HepG2 (cell line): ENCODE measurements around the gene DND1. TPM values are rescaled to one million over a fixed set of nuclear protein-coding genes. Genes with fewer than 3 reads are reported as not detected.
A peak's percentile ranks its signal among the peaks of the same experiment; 100 is the strongest.

Experiments used
- AGO2 ChIP-seq: fragments of 200-400 bp; formaldehyde crosslinking; optimal IDR thresholded peaks from 2 replicates; pipeline ENCODE3; 2017; ENCODE audit warnings: mild to moderate bottlenecking, low read depth, low read length, moderate library complexity
- ARID2 ChIP-seq: sonication (generic); formaldehyde crosslinking; IDR thresholded peaks from 2 replicates; pipeline ENCODE4 v1.8.1; 2022; ENCODE audit warnings: mild to moderate bottlenecking, missing genetic modification reagents, borderline replicate concordance
- ARNT2 ChIP-seq: sonication (generic); formaldehyde crosslinking; IDR thresholded peaks from 2 replicates; pipeline ENCODE4 v1.8.0; 2022; ENCODE audit warnings: mild to moderate bottlenecking, low read depth, missing genetic modification reagents, moderate library complexity
- ASH2L ChIP-seq: fragments of 300-600, 200-600 bp; sonication (generic); IDR thresholded peaks from 2 replicates; pipeline ENCODE4 v1.7.0; 2017; ENCODE audit warnings: low read depth, mild to moderate bottlenecking, moderate library complexity, mixed read lengths, low read length; ENCODE audit not compliant: insufficient read length
- CCAR2 ChIP-seq: fragments of 200-400 bp; formaldehyde crosslinking; optimal IDR thresholded peaks from 2 replicates; pipeline ENCODE3; 2018; ENCODE audit warnings: low read depth, mild to moderate bottlenecking, low read length, moderate library complexity
- CSRNP2 ChIP-seq: sonication (generic); formaldehyde crosslinking; conservative IDR thresholded peaks from 2 replicates; pipeline ENCODE4 v1.8.0; 2022; ENCODE audit warnings: low read depth, missing genetic modification reagents
- GMEB1 ChIP-seq: sonication (generic); formaldehyde crosslinking; IDR thresholded peaks from 2 replicates; pipeline ENCODE4 v1.5.1; 2020; ENCODE audit warnings: missing genetic modification reagents, mild to moderate bottlenecking, borderline replicate concordance
- HMG20B ChIP-seq: conservative IDR thresholded peaks from 2 replicates; pipeline ENCODE4 v1.6.1; 2016; ENCODE audit warnings: missing genetic modification reagents, missing compliant biosample characterization
- KMT2A ChIP-seq: sonication (generic); formaldehyde crosslinking; IDR thresholded peaks from 2 replicates; pipeline ENCODE4 v1.4.0; 2020; ENCODE audit warnings: missing genetic modification reagents
- LCORL ChIP-seq, 2 experiments: fragments of 450-650 bp in 1 of 2; sonication (generic) in 1 of 2; formaldehyde crosslinking in 1 of 2; IDR thresholded peaks; 2 replicates each; pipeline versions ENCODE4 v1.5.0 to v1.6.1; 2017 to 2020; ENCODE audit warnings: antibody characterized with exemption in 1 of 2, missing genetic modification reagents in 1 of 2
- MTA1 ChIP-seq: sonication (generic); formaldehyde crosslinking; IDR thresholded peaks from 2 replicates; pipeline ENCODE4 v1.4.0; 2020; ENCODE audit warnings: missing genetic modification reagents, mild to moderate bottlenecking, borderline replicate concordance
- MXD1 ChIP-seq: sonication (generic); formaldehyde crosslinking; IDR thresholded peaks from 2 replicates; pipeline ENCODE4 v1.4.0; 2020; ENCODE audit warnings: mild to moderate bottlenecking, missing genetic modification reagents
- NFKBIZ ChIP-seq: IDR thresholded peaks from 2 replicates; pipeline ENCODE4 v1.6.1; 2018; ENCODE audit warnings: missing genetic modification reagents, missing compliant biosample characterization
- NR0B2 ChIP-seq: sonication (generic); formaldehyde crosslinking; IDR thresholded peaks from 2 replicates; pipeline ENCODE4 v1.4.0; 2020; ENCODE audit warnings: mild to moderate bottlenecking, missing genetic modification reagents
- PCBP2 ChIP-seq: fragments of 200-400 bp; formaldehyde crosslinking; optimal IDR thresholded peaks from 2 replicates; pipeline ENCODE3; 2018; ENCODE audit warnings: low read length, low read depth; ENCODE audit not compliant: poor library complexity, severe bottlenecking
- PRPF4 ChIP-seq: fragments of 200-400 bp; formaldehyde crosslinking; IDR thresholded peaks from 2 replicates; pipeline ENCODE4 v1.6.1; 2016; ENCODE audit warnings: low read length, low read depth; ENCODE audit not compliant: poor library complexity, severe bottlenecking
- PTBP1 ChIP-seq: fragments of 200-400 bp; formaldehyde crosslinking; IDR thresholded peaks from 2 replicates; pipeline ENCODE4 v1.6.1; 2018; ENCODE audit warnings: low read length, low read depth; ENCODE audit not compliant: poor library complexity, severe bottlenecking
- SNAPC5 ChIP-seq: sonication (generic); formaldehyde crosslinking; IDR thresholded peaks from 2 replicates; pipeline ENCODE4 v1.8.1; 2023; ENCODE audit warnings: mild to moderate bottlenecking, missing genetic modification reagents, borderline replicate concordance
- UBTF ChIP-seq: sonication (generic); formaldehyde crosslinking; IDR thresholded peaks from 2 replicates; pipeline ENCODE4 v1.4.0; 2020; ENCODE audit warnings: mild to moderate bottlenecking, missing genetic modification reagents
- ZNF235 ChIP-seq: sonication (generic); formaldehyde crosslinking; IDR thresholded peaks from 2 replicates; pipeline ENCODE4 v1.8.1; 2023; ENCODE audit warnings: mild to moderate bottlenecking, missing genetic modification reagents, borderline replicate concordance
- ZNF282 ChIP-seq: fragments of 450-650 bp; IDR thresholded peaks from 2 replicates; pipeline ENCODE4 v1.6.1; 2018; ENCODE audit not compliant: partially characterized antibody
- polyA plus RNA-seq, 8 experiments: library from polyadenylated mRNA; depleted of rRNA in 3 of 8; stranded (reverse) in 7 of 8; unstranded in 1 of 8; fragments of >200 nt; fragmentation: Illumina TruSeq in 4 of 8; extraction: Trizol in 4 of 8; gene quantifications; 2 replicates each; pipeline versions ENCODE4 v1.2.1 to v1.2.3, GENCODE V29; 2011 to 2016; ENCODE audit warnings: low read depth in 4 of 8, missing spikeins in 1 of 8, mixed read lengths in 1 of 8; ENCODE audit not compliant: insufficient read depth in 1 of 8
- total RNA-seq, 5 experiments: library from RNA; depleted of rRNA; stranded (reverse); fragments of >200 nt; fragmentation: Illumina TruSeq; extraction: Trizol; gene quantifications; 2 replicates each; pipeline ENCODE4 v1.2.3, GENCODE V29; 2016; ENCODE audit warnings: low read depth in 1 of 5

Gene DND1
- total and polyA plus RNA-seq, 2 of the 13 experiments (the other 11 are each of a cell fraction or from before 2014, with no cell fraction given): 0.48 to 0.55 TPM

- peak; percentile 67; the same call in 1 of the 2 replicates for TF ChIP-seq NR0B2 (CRISPR knock-in tag)
- TF ChIP-seq ZNF235 (CRISPR knock-in tag): no peak; the same call in 1 of the 2 replicates
- TF ChIP-seq LCORL (IDR thresholded peaks at IDR 0.05): no peak
- TF ChIP-seq LCORL (CRISPR knock-in tag; IDR thresholded peaks at IDR 0.05): peak; percentile 66; the same call in 1 of the 2 replicates
- TF ChIP-seq SNAPC5: no peak
- TF ChIP-seq ARNT2 (CRISPR knock-in tag): peak; percentile 90; the same call in 1 of the 2 replicates
- TF ChIP-seq HMG20B: peak; percentile 50
- peak; percentile 35 for TF ChIP-seq PTBP1
- TF ChIP-seq KMT2A: peak; percentile 41; the same call in 1 of the 2 replicates
- TF ChIP-seq ASH2L: peak; percentile 13
- peak; percentile 64 for TF ChIP-seq UBTF (CRISPR knock-in tag)
- peak; percentile 85 for TF ChIP-seq AGO2
- TF ChIP-seq PCBP2: no peak
- no peak for TF ChIP-seq CSRNP2 (CRISPR knock-in tag)
- no peak for TF ChIP-seq PRPF4
- peak; percentile 78; the same call in 1 of the 2 replicates for TF ChIP-seq MTA1
- TF ChIP-seq NFKBIZ: peak; percentile 65; the same call in 1 of the 2 replicates
- TF ChIP-seq ZNF282: no peak
- TF ChIP-seq MXD1 (CRISPR knock-in tag): peak; percentile 91
- TF ChIP-seq GMEB1 (CRISPR knock-in tag): no peak; the same call in 1 of the 2 replicates
- no peak for TF ChIP-seq CCAR2
- no peak for TF ChIP-seq ARID2
Observed at GRCh38 chr5:140639148-140639981, 34.0 kb downstream of the DND1 start, which contains the start of gene TMCO6 (continued).
